Fibroblast of lung (primary cell): ENCODE results near the gene AFAP1L1. TPM values are rescaled to one million over a fixed set of nuclear protein-coding genes. Genes with fewer than 3 reads are reported as not detected.
"Not testable (repeated sequence)": the region's sequence is repeated elsewhere in the genome, so short reads cannot be mapped to it uniquely, and the experiment has no call there.

Experiments
- DNase-seq, 2 donors: peaks; one replicate each; pipeline versions ENCODE4 v3.0.0 to v3.0.0-alpha.2; 2010; ENCODE audit warnings: low read depth in 2 of 2
- H2AFZ ChIP-seq: 2 replicates; pipeline ENCODE4 v1.5.1; 2012; ENCODE audit warnings: low read length, control low read depth, inconsistent platforms
- H3K27ac ChIP-seq: 2 replicates; pipeline ENCODE4 v1.5.1; 2011; ENCODE audit warnings: low read length, control low read depth; ENCODE audit not compliant: insufficient read depth
- H3K27me3 ChIP-seq: 2 replicates; pipeline ENCODE4 v1.5.1; 2011; ENCODE audit warnings: mild to moderate bottlenecking, low read length; ENCODE audit not compliant: control insufficient read depth, insufficient read depth
- H3K36me3 ChIP-seq: 2 replicates; pipeline ENCODE4 v1.5.1; 2011; ENCODE audit warnings: low read length; ENCODE audit not compliant: control insufficient read depth, insufficient read depth
- H3K4me1 ChIP-seq: 2 replicates; pipeline ENCODE4 v1.5.1; 2011; ENCODE audit warnings: low read length; ENCODE audit not compliant: control insufficient read depth, insufficient read depth; ENCODE audit errors: extremely low read depth
- H3K4me2 ChIP-seq: 2 replicates; pipeline ENCODE4 v1.5.1; 2011; ENCODE audit warnings: low read length, control low read depth; ENCODE audit not compliant: insufficient read depth; ENCODE audit errors: extremely low read depth
- H3K4me3 ChIP-seq, 4 experiments: fragments of 200-600 bp in 1 of 4; sonication (generic) in 1 of 4; replicated peaks in 1 of 4; 2 replicates each; pipeline ENCODE4 v1.5.1; 2011 to 2016; ENCODE audit warnings: low read length in 4 of 4, low read depth in 3 of 4, mild to moderate bottlenecking in 3 of 4, control low read depth in 2 of 4, inconsistent platforms in 1 of 4, mixed read lengths in 1 of 4; ENCODE audit not compliant: insufficient read depth in 1 of 4; ENCODE audit errors: control extremely low read depth in 1 of 4
- H3K79me2 ChIP-seq: 2 replicates; pipeline ENCODE4 v1.5.1; 2012; ENCODE audit warnings: mild to moderate bottlenecking, low read length, inconsistent platforms; ENCODE audit not compliant: control insufficient read depth, insufficient read depth
- H3K9ac ChIP-seq: 2 replicates; pipeline ENCODE4 v1.5.1; 2011; ENCODE audit warnings: mild to moderate bottlenecking, low read length, control low read depth; ENCODE audit not compliant: insufficient read depth
- H3K9me3 ChIP-seq: 2 replicates; pipeline ENCODE4 v1.5.1; 2012; ENCODE audit warnings: low read depth, low read length; ENCODE audit not compliant: control insufficient read depth, insufficient read depth
- H4K20me1 ChIP-seq: 2 replicates; pipeline ENCODE4 v1.5.1; 2011; ENCODE audit warnings: low read length; ENCODE audit not compliant: control insufficient read depth, insufficient read depth; ENCODE audit errors: extremely low read depth
- CTCF ChIP-seq, 2 donors: IDR thresholded peaks in 1 of 2; conservative IDR thresholded peaks in 1 of 2; 1 replicate in 1 of 2; 2 replicates in 1 of 2; pipeline ENCODE4 v1.5.1; 2011 to 2012; ENCODE audit warnings: low read length in 2 of 2, control low read depth in 1 of 2, inconsistent platforms in 1 of 2, low read depth in 1 of 2, mild to moderate bottlenecking in 1 of 2
- EZH2 ChIP-seq: IDR thresholded peaks from 2 replicates; pipeline ENCODE4 v1.5.1; 2012; ENCODE audit warnings: low read length, control low read depth, mild to moderate bottlenecking; ENCODE audit errors: missing control alignments
- polyA plus RNA-seq, 2 donors: library from polyadenylated mRNA; depleted of rRNA in 1 of 2; stranded (reverse) in 1 of 2; unstranded in 1 of 2; fragments of >200 nt; gene quantifications; 2 replicates each; pipeline ENCODE4 v1.2.1, GENCODE V29; 2011 to 2012; ENCODE audit warnings: missing spikeins in 1 of 2
- total RNA-seq: library from RNA; depleted of rRNA; stranded (reverse); fragments of >200 nt; gene quantifications from 2 replicates; pipeline ENCODE4 v1.2.1, GENCODE V29; 2014

The AFAP1L1 gene
- total and polyA plus RNA-seq, 2 donors (not counting 1 experiment from before 2014, with no cell fraction given) = 3.0 to 7.1 TPM

- Histone ChIP-seq H3K27ac (peak overlapping the region; percentile 71), H3K4me2 (no peak overlapping the region), H3K9ac (no peak overlapping the region)
Measured at GRCh38 chr5:149388498-149389190, 117.0 kb downstream of the AFAP1L1 start.

DNA sequence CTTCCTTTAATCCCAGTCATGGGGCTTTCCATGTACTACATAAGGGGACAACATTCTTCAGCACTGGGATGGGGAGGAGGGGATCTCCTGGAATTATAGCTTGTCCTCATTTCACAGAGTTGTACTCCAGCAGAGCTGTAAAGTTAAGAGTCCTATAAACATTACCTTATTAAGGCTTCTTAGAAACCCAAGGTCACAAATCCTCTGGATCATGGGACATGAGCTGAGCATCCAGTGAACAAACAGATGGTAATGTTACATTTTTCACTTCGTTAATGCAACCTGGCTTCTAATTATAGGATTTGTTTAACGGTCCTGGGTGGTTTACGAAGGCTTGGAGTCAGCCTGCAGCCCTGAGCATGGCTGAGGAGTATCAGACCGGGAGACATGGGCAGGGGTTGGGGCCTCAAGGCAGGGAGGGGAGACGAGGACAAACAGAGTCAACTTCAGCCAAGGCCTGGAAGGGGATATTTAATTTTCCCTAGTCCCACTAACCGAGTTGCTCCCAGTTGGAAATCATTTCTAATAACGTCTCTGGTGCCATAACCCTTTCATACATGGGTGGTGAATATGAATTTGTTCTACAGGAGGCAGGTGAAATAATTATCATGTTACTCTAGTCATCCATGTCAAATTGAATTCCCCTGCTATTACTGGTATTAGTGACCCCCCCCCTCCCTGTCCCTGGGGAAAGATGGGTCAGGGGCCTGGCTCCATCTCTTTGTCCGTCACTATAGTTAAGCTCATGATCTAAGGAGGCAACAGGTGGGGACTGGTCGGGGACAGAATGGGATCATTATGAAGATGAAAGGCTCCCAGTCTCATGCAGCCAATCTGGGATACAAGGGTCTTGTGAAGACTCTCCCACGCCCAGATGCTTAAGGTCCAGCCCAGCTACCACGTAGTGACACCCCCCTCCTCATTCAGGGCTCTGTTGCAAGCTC is 118.2 kb downstream of the AFAP1L1 start:
- Histone ChIP-seq H3K4me2 (no peak overlapping the region), H2AFZ (no peak overlapping the region), H3K79me2 (no peaks in the 10 kb centered on the region), H4K20me1 (no peaks in the 10 kb centered on the region), H3K36me3 (no peaks in the 10 kb centered on the region), H3K27ac (no peak overlapping the region), H3K4me1 (peaks cover 18% of the 10 kb centered on the region), H3K9ac (no peak overlapping the region), H3K27me3 (no peaks in the 10 kb centered on the region), H3K9me3 (no peaks in the 10 kb centered on the region), H3K4me3 (no peak overlapping the region)
- DNase-seq = no peak
- TF ChIP-seq EZH2 (no peak), CTCF (conservative IDR thresholded peaks at IDR 0.05 in 1 of 2, IDR thresholded peaks at IDR 0.05 in 1 of 2; ENCODE audit: low read depth in 1 of 2, low read length in 2 of 2) (no peak)

More at GRCh38 chr5:149388498-149389190, 117.0 kb downstream of the AFAP1L1 start:
- Histone ChIP-seq H3K79me2 (no peaks in the 10 kb centered on the region), H2AFZ (no peak overlapping the region), H3K9me3 (no peaks in the 10 kb centered on the region), H4K20me1 (no peaks in the 10 kb centered on the region), H3K36me3 (no peaks in the 10 kb centered on the region), H3K4me1 (peaks cover 19% of the 10 kb centered on the region), H3K27me3 (no peaks in the 10 kb centered on the region), H3K4me3 (no peak overlapping the region)
- peak in 1 of 2 donors; percentile 23 for DNase-seq
- TF ChIP-seq EZH2 (no peak), CTCF (conservative IDR thresholded peaks at IDR 0.05 in 1 of 2, IDR thresholded peaks at IDR 0.05 in 1 of 2; ENCODE audit: low read depth in 1 of 2, low read length in 2 of 2) (no peak)

- not testable (repeated sequence) for H3K79me2 ChIP-seq, H3K9ac ChIP-seq, DNase-seq, H3K4me2 ChIP-seq, H3K27me3 ChIP-seq, H2AFZ ChIP-seq, H3K4me3 ChIP-seq, H4K20me1 ChIP-seq, H3K9me3 ChIP-seq, H3K27ac ChIP-seq, H3K4me1 ChIP-seq, H3K36me3 ChIP-seq
Measured at GRCh38 chr5:149391076-149391475, 119.4 kb downstream of the AFAP1L1 start.

Other genes starting within 250 kb of the AFAP1L1 start
- 0.26 and 0.83 TPM in 2 replicates for gene SH3TC2, start 208.8 kb upstream of the AFAP1L1 start, total RNA-seq
- gene SH3TC2, start 208.8 kb upstream of the AFAP1L1 start, polyA plus RNA-seq = 1.4 and 3.2 TPM in 2 replicates
- gene ABLIM3, start 130.4 kb upstream of the AFAP1L1 start, total RNA-seq = 37.2 and 48.1 TPM in 2 replicates
- 49.9 and 67.8 TPM in 2 replicates for gene ABLIM3, start 130.4 kb upstream of the AFAP1L1 start, polyA plus RNA-seq
- gene GRPEL2, start 73.6 kb downstream of the AFAP1L1 start, total RNA-seq = 29.6 and 30.8 TPM in 2 replicates
- 14.9 and 15.3 TPM in 2 replicates for gene GRPEL2, start 73.6 kb downstream of the AFAP1L1 start, polyA plus RNA-seq
- gene PCYOX1L, start 86.2 kb downstream of the AFAP1L1 start, total RNA-seq = 4.9 and 7.6 TPM in 2 replicates
- gene PCYOX1L, start 86.2 kb downstream of the AFAP1L1 start, polyA plus RNA-seq = 9.1 and 11.3 TPM in 2 replicates
- gene IL17B, start 107.4 kb downstream of the AFAP1L1 start, total RNA-seq = not detected in 2 replicates
- gene IL17B, start 107.4 kb downstream of the AFAP1L1 start, polyA plus RNA-seq = 0.34 TPM in 1 of 2 replicates, not detected in the other